NCI-H510A treated with DMSO at 0.1 percent for 48 hours (cell line): ENCODE data around the gene ENOX1.

Source experiments
- DNase-seq: peaks from one replicate; lab custom pipeline; 2025; lab: John Stamatoyannopoulos, UW

The ENOX1 gene

GRCh38 chr13:43669964-43670363 lies 116.8 kb downstream of the ENOX1 start:
- DNase-seq, result no peak

- DNase-seq, result no peak
These were observed 117.7 kb downstream of the ENOX1 start for GRCh38 chr13:43669101-43669500.

DNA sequence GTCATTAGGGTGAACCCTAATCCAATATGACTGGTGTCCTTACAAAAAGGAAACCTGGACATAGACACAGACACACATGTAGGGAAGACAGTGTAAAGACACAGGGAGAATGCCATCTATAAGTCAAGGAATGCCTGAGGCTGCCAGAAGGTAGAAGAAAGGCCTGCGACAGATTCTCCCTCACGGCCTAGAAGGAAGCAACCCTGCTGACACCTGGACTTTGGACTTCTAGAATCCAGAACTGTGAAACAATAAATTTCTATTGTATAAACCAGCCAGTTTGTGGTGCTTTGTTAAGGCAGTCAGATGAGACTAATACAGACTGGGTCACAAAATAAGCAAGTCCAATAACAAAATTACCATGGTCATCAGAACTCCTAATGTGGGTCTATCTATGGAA lies 120.4 kb downstream of the ENOX1 start:
- DNase-seq, result no peak

- no peak for DNase-seq
These were observed 121.4 kb downstream of the ENOX1 start for GRCh38 chr13:43665388-43665787.

- DNase-seq, result no peak
These were observed 122.0 kb downstream of the ENOX1 start for GRCh38 chr13:43664700-43665191.

DNA sequence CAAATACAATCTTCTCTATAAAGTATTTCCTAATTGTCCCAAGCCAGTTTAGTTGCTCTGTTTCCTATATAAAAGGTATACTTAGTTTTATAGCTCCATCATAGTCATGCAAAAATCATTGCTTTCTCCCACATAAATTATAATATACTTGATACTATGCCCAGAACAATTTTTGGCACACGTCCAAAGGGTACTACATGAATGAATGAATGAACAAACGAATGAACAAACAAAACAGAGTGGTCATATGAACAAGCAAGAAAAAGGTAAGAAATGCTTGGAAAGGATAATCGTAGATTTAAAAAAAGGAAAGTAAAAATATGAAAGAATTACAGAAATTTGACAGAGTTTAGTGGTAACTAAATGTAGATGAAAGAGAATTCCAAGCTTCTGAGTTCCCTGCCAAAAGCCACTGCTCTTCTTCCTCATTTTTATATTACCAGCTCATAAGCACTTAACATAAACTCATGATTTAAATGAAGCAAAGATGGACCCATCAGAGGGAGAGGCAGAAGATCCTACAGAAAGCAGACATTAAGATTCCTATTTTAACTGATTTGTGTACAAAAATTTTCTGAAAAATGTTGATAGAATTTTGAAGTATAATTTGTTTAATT lies 123.2 kb downstream of the ENOX1 start:
- DNase-seq, result no peak

DNA sequence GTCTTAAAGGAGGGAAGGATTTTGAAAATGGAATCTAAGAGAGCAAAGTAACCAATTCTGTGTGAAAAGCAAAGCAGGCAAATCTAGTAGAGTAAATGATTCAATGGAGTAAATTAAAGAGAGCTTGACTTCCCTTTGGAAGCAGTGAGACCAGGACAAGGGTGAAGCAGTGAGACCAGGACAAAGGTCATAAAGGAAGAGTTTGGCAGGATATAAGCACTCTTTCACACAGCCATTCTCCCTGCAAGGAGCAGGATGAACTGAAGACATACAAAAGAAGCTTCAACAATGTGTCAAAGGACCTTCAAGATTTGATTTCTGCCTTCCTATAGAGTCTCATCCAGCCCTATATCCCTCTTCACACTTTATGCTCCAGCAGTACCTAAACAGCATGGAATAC lies 123.8 kb downstream of the ENOX1 start:
- no peak for DNase-seq

GRCh38 chr13:43661161-43661830 lies 125.5 kb downstream of the ENOX1 start:
- no peak for DNase-seq

- DNase-seq, result no peak
These were observed 129.3 kb downstream of the ENOX1 start for GRCh38 chr13:43657485-43657884.

GRCh38 chr13:43653980-43654379 lies 132.8 kb downstream of the ENOX1 start:
- no peak for DNase-seq

DNA sequence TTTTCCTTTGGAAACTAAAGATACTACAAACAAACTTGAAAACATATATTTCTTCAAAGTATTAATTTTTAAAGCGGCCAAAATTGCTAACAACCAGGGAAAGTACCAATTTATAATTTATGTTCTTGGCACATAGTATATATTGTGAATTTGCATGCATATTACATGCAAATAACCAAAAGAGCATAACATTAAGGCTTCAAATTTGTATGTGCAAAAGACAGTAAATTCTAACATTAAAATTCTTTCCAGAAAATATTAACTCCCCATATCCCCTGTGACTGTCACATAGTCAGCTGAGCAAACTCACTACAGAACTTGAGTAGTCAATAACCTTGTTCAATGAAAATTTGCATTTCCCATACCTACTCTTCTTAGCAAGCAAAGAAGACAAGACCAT lies 133.4 kb downstream of the ENOX1 start:
- no peak for DNase-seq

- DNase-seq, result no peak
These were observed 134.0 kb downstream of the ENOX1 start for GRCh38 chr13:43652760-43653159.

- no peak for DNase-seq
These were observed 135.9 kb downstream of the ENOX1 start for GRCh38 chr13:43650882-43651281.

DNA sequence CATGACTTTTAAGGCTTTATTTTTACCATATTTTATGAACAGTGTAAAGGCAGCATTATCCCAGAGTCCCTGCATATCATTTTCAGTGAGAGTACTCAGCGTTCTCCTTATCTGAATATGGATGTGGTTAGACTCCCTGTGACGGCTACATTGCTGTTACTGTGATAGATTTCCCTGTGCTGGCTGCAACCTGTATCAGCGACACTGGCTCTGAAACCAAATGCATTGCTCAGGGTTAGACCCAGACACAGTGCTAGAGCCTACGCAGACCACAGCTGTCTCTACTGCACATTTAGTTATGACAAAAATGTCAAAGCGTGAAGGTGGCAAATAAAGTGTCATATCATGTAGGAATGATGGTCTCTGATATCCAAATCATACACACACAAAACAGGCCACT lies 138.0 kb downstream of the ENOX1 start:
- no peak for DNase-seq

GRCh38 chr13:43647471-43647870 lies 139.3 kb downstream of the ENOX1 start:
- DNase-seq, result no peak

DNA sequence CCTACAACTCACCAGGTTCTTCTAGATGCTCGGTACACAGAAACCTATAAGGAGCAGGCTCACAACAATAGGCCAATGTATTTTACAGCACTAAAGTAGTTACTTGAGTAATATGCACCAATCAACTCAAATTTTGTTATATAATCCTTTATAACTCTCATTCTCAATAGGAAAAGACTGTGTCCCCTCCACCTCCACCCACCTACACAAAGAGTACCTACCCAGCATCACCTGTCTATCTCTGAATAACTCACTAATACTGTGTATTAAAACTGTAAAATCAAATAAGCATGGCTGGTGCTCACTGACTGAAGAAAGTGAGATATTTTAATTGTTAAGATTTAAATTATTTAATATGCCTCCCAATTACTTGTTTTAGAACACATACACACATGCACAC lies 146.3 kb downstream of the ENOX1 start:
- DNase-seq, result no peak

DNA sequence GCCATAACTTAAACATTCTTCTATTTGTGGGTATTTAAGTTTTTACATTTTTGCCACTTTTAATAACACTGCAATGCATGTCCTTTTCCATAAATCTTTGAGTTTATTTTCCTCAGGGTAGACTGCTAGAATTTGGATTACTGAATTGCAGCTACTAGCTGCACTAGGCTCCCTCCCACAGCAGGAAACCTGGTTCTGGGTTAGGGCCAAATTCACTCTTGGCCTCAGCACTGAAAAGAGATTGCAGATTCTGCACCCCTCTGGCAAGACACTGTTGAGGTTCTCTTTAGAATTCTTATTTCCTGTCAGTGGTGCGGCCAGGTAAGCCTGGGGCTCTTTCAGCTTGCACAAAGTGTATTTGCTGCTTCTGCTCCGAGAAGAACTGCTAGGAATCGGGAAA lies 155.7 kb downstream of the ENOX1 start:
- DNase-seq, result no peak

GRCh38 chr13:43629691-43630480 lies 156.9 kb downstream of the ENOX1 start:
- DNase-seq, result no peak

DNA sequence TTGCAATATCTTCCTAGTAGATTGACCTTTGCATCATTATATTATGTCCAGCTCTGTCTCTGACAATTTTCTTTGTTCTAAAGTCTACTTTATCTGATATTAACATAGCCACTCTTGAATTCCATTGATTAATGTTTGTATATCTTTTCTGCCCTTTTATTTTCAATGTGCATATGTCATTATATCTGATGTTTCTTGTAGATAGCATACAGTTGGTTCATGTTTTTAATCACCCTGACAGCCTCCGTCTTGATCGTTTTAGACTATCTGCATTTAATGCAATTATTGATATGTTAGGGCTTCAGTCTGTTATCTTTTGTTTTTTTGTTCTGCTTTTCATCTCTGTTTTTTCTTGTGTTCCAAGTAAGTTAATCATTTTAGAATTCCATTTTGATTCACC lies 159.8 kb downstream of the ENOX1 start:
- DNase-seq, result no peak

DNA sequence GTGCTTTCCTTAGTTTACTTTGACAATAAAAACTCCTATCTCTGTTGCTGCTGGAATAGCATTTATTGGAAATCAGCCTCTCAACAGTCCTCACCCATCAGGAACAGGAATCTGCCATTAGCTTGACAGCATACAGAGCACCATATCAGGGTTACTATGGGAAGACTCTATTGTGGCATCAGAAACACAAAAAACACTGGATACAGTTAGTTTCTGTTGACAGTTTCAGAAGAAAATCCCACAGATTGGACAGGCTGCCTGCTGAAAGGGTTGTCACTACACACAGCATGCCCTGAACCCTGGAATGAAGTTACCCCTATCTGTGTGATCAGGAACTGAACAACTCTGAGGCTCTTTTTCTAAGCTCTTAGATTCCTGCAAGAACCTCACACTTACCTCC lies 172.7 kb downstream of the ENOX1 start:
- no peak for DNase-seq

DNA sequence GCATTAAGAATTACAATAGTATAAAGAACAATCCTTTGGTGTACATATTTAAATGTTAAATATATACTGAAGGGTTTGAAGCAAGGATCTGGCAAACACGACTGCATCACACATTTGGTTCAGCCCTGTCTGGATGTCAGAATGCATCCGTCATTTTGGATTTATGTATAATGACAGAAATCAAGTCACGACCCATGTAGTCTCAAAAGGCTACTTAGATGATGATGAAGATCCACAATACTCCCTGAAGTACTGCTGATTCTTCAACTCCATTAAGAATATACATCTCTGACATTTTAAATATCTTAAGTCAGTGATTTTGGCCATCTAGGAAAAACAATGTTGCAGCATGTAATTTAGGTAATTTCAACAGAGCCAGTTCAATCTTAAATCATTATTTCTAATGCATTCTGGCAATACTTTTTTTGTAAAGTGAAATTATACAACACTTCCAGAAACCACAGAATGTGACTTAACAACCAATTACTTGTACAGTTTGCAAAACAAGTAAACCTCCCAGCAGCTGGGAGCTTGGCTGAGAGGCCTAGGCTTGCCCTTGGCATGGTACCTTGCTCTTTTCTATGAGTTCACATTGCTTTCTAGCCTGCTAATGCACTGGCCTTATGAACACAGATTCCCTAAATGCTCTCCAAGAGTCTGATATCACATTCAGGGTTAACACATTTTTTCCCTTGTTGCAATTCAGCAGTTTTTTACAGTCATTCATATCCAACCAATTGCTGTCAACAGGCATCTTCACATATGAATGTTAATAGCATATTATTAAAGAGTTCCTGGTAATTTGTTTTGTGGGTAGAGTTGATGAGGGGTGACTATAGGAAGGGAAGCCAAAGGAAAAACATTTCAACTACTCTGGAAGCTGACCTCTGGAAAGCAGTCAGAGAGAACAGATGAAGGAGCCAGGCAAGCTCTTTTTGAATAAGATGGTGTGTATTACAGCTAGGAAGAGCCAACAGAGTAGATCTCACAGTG lies 175.2 kb downstream of the ENOX1 start:
- no peak for DNase-seq
